ENCODE results near the gene TUBGCP3.
"Not testable (repeated sequence)": the region's sequence is repeated elsewhere in the genome, so short reads cannot be mapped to it uniquely, and the experiment has no call there.

Gene TUBGCP3

GRCh38 chr13:112561478-112561877 is 26.5 kb downstream of the TUBGCP3 start:
- no peak for DNase-seq (ENCODE audit: low read depth)
- no peak for TF ChIP-seq CTCF (IDR thresholded peaks at IDR 0.05; ENCODE audit: insufficient read depth, low read depth, low read length, missing control alignments)
- H3K4me3 ChIP-seq (ENCODE audit: low read depth, low read length): no peak overlapping the region

GRCh38 chr13:112558696-112559418 is 29.1 kb downstream of the TUBGCP3 start:
- no peak for DNase-seq (ENCODE audit: low read depth)
- no peak overlapping the region for H3K4me3 ChIP-seq (ENCODE audit: low read depth, low read length)
- no peak for TF ChIP-seq CTCF (IDR thresholded peaks at IDR 0.05; ENCODE audit: insufficient read depth, low read depth, low read length, missing control alignments)

- DNase-seq (ENCODE audit: low read depth): no peak
- TF ChIP-seq CTCF (IDR thresholded peaks at IDR 0.05; ENCODE audit: insufficient read depth, low read depth, low read length, missing control alignments): no peak
- H3K4me3 ChIP-seq (ENCODE audit: low read depth, low read length): no peak overlapping the region
Observed at GRCh38 chr13:112556600-112556999, 31.4 kb downstream of the TUBGCP3 start.

- DNase-seq (ENCODE audit: low read depth): no peak
Observed at GRCh38 chr13:112554214-112554850, 33.6 kb downstream of the TUBGCP3 start.

GRCh38 chr13:112548975-112549374 is 39.0 kb downstream of the TUBGCP3 start:
- not testable (repeated sequence) for H3K4me3 ChIP-seq (ENCODE audit: low read depth, low read length); DNase-seq (ENCODE audit: low read depth)

More at GRCh38 chr13:112554214-112554850, 33.6 kb downstream of the TUBGCP3 start:
- H3K4me3 ChIP-seq (ENCODE audit: low read depth, low read length): no peak overlapping the region
- no peak for TF ChIP-seq CTCF (IDR thresholded peaks at IDR 0.05; ENCODE audit: insufficient read depth, low read depth, low read length, missing control alignments)

GRCh38 chr13:112545856-112546255 is 42.1 kb downstream of the TUBGCP3 start:
- TF ChIP-seq CTCF (IDR thresholded peaks at IDR 0.05; ENCODE audit: insufficient read depth, low read depth, low read length, missing control alignments): no peak
- DNase-seq (ENCODE audit: low read depth): no peak
- H3K4me3 ChIP-seq (ENCODE audit: low read depth, low read length): no peak overlapping the region

GRCh38 chr13:112532837-112533745 is 54.9 kb downstream of the TUBGCP3 start:
- H3K4me3 ChIP-seq (ENCODE audit: low read depth, low read length): no peak overlapping the region
- DNase-seq (ENCODE audit: low read depth): no peak
- TF ChIP-seq CTCF (IDR thresholded peaks at IDR 0.05; ENCODE audit: insufficient read depth, low read depth, low read length, missing control alignments): no peak
